HG03045 (cell line): ENCODE results near the gene MYO9B.

Source experiments
- ATAC-seq: cut with Tn5 transposase; IDR thresholded peaks from one replicate; pipeline ENCODE4 v1.9.1; 2021; ENCODE audit warnings: mild to moderate bottlenecking, moderate library complexity; ENCODE audit not compliant: unreplicated experiment

The MYO9B gene

DNA sequence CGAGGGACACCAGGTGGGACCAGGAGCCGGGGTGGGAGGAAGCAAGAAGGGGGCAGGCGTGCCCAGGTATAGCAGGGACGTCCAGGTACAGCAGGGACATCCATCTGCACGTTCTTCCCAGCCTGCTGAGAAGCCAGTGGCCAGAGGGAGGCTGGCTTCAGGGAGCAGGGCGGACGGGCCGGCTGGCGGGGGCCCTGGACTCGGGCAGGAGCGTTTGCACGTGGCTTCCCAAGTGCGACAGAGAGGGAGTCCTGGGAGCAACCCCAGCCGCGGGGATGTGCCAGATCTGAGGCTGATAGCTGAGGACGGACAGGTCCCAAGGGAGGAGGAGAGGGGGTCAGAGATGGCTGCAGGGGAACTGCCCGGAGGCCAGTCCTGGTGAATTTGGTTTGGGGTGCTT, 36.7 kb downstream of the MYO9B start:
- ATAC-seq = no peak

DNA sequence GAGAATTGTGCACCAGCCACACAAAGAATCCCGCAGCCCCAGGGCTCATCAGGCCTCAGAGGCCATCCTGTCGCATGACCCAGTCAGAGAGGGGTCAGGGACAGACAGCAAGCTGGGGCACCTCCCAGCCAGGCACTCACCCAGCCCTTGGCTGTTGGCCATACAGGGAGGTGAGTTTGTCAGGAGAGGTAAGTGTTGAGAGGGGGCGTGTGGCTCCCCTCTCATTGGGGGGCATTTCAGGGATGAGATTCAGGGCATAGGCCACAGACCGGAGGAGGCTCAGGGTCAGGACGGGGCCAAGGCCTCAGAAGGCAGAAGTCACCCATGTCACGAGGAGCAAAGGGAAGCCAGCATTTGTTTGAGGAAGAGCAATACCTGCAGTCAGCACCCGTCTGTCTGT, 37.1 kb downstream of the MYO9B start:
- ATAC-seq = no peak

DNA sequence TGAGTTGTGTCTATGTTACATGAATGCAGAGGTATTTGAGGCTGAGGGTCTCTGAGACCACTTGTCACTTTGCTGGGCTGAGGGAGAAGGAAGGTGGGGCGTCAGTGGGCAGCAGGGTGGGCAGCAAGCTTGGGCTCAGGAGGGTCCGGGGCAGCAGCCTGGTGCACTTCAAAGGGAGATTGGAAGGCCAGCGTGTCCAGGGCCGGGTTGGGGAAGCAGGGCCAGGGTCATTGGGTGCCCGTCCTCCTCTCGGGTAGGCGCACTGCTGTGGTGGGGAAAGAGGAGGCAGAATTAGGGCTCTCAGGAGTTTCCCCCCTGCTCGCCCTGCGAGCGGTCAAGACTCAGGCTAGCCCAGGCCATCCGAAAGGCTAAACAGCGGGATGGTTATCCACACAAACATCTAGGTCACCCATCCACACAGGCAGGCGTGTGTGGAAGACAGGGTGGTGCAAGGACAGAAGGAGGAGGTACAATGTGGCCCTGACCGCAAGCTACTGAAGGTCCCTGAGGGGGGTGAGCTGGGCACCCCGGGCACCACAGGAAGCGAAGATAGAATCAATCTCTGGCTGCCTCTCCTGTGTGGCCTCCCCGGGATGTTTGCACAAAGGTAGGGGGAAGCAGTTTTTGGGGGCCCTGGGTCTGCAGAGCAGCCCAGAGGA, 37.7 kb downstream of the MYO9B start:
- no peak for ATAC-seq

DNA sequence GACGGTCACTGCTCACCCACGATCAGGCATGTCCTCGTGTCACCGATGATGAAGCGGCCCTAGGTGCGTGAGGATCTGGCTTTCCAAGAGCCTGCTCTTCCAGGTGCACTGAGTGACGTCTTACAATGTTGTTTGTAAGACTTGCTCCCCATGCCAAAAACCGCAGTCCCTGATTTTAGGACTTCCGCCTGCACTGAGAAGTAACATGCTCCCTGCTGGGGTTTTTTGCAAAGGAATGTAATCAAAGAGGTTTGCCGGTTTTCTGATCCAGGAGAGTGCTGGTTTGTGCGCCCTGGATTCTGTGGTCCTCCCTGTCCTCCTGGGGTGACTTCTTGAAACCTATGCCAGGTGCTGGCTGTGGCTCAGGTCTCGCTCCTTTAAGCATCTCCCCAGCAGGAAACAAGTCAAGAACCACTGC, 38.8 kb downstream of the MYO9B start:
- ATAC-seq = no peak

DNA sequence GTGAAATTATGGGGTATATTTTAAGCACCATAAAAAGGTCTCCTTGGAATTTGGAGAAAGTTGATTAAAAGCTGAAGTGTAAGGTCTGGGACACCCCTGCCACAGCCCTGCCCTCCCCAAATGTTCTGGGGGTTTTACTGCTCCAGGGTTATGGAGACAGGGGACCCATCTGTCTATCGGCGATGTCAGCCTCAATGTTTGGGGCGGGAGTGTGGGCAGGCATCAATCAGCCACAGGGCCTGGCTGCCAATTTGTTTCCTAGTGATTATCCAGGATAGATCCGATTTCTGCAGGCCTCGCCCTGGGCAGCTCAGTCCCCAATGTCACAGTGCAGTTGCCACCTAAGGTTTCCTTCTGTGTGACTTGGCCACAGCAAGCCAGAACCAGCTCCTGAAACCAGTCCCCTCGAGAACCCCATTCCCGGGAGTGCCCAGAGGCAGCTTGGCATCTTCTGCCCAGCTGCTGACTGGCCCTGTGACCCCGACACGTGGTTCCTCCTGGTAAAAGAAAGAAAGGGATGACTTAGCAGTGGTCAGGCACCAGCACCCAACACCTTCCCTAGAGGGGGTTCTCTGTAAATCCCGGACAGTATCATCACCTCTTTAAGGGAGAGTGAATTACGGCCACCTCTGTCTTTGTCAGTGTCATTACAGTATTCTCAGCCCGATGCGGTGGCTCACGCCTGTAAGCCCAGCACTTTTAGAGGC, 41.6 kb downstream of the MYO9B start:
- no peak for ATAC-seq

DNA sequence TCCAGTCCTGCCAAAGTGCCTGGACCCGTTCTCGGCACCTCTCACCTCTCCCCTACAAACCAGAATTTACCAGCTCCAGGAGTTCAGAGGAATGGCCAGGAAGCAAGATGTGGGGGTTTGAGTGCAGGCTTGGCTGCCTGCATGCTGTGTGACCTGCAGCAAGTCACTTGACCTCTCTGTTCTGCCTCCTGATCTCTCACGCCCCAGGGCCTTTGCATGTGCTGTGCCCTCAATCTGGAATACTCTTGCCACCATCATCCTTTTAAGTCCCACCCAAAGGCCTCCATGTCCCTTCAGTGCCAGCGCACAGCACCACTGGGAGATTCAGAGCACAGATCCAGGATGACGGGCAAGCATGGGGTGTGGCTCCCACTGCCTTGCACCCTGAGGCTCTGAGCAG, 43.4 kb downstream of the MYO9B start:
- ATAC-seq = no peak

DNA sequence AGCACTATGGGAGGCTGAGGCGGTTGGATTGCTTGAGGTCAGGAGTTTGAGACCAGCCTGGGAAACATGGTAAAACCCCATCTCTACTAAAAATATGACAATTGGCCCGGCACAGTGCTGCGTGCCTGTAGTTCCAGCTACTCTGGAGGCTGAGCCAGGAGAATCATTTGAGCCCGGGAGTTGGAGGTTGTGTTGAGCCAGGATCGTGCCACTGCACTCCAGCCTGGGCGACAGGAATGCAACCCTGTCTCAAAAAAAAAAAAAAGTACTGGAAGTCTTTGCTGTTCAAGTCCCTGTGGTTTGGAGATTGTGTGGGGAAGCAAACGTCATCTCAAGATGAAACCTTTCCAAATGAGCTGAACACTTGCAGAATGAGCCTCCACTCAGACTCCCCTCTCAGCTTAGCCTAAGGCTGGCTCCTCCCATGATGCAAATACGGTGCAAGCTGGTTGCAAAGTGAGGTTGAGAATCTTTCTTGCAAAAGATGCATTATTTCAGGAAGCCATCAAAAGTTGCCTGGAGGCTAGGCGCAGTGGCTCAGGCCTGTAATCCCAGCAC, 46.2 kb downstream of the MYO9B start:
- no peak for ATAC-seq

DNA sequence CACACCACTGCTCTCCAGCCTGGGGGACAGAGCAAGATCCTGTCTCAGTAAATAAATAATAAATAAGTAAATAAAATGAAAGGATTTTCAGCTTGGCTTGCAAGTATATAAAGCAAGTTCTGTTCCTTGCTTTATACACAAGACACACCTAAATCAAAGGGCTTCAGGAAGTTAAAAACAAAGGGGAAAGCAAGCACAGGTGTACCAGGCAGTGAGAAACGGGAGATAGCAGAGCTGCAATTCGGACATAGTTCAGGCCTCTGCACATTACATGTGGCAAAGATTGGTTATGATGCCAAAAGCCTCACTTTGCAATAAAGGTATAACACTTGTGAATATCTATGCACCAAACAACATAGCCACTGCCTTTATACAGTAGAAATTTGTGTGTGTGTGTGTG, 47.5 kb downstream of the MYO9B start:
- ATAC-seq = no peak

DNA sequence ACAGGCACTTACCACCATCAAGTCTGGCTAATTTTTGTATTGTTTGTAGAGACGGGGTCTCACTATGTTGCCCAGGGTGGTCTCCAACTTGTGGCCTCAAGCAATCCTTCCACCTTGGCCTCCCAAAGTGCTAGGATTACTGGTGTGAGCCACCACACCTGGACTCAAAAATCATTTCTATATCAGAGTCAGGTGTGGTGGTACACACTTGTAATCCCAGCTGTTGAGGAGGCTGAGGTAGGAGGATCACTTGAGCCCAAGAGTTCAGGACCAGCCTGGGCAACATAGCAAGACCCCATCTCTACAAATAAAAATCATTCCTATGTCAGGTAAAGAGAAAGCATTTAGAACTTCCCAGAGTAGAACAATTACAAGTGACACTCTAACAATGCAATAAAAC, 48.4 kb downstream of the MYO9B start:
- ATAC-seq = no peak

DNA sequence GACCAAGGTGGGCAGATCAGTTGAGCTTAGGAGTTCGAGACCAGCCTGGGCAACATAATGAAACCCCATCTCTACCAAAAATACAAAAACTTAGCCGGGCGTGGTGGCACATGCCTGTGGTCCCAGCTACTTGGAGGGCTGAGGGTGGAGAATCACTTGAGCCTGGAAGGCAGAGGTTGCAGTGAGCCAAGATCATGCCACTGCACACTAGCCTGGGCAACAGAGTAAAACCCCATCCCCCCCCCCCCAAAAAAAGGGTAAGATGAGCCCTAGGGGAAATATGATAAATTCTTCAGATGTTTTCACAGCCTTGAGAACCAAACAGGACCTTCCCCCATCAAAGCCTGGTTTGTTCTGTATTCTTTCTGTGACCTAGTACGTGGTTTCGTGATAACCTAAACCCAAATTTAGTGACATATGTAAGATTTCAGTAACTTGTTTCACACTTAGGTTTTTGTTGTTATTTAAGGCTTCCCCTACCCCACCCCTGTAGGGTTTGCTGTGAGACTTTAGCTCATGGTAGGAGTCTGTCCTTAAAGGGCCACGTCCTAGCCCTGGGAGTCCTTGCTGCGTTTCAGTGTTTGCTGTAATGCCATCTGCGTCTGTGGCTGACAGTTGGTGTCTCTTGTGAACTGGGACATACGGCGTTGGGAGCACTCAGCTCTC, 49.6 kb downstream of the MYO9B start:
- ATAC-seq = peak; percentile 54

DNA sequence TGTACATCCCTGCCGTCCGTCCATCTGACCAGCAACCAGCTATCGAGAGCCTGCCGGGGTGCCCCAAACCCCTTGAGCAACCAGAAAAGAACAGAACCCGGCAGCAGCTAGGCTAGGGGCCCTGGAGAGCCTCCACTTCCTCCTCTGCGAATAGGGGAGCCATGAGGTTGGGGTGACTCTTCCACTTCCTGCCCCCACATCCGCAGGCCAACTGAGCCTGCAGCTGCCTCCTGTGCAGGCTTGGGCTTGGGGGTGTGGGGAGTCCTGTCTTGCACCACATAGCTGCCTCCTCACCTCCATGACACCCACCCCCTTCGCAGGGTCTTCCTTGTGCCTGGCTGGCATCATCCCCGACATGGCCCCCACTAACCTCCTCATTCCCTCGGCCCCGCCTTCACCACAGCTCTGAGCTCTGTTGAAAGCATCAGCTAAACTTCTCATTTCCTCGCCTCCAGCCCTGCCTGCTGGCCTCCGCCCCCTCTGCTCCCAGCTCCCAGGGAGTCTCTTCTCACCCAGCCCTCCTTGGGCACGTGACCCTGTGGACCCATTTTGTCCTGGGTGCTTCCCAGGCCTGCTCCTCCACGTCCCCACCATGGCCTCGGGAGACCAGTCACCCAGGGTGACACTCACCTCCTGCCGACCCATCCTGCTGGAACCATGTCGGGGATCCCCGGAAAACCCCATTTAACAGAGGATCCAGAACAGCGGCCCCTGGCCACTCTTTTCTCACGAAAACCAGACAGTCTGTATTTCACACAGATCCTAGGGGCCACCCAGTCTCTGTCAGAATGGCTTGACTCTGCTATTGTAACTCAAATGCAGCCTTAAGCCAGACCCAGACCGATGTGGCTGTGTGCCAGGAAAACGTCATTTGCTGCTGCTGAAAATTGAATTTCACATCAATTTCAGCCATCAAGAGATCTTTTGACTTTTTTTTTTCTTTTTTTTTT, 50.4 kb downstream of the MYO9B start:
- ATAC-seq = peak; percentile 43

DNA sequence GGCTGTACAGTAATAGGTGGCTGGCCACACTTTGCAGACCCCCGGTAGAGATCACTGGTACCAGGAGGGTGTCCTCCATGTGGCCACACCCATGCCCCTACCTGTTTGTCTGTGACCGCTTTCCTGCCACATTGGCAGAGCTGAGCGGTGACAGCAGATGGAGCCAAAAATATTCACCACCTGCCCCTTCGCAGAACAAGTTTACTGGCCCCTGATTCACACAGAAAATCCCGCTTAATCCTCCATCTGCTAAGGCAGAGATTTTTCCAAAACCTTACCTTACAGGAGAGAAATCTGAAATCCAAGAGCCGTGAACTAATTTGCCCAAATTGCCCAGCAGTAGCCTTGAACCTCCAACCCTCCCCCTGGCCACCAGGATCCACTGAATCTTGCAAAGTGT, 52.1 kb downstream of the MYO9B start:
- no peak for ATAC-seq

DNA sequence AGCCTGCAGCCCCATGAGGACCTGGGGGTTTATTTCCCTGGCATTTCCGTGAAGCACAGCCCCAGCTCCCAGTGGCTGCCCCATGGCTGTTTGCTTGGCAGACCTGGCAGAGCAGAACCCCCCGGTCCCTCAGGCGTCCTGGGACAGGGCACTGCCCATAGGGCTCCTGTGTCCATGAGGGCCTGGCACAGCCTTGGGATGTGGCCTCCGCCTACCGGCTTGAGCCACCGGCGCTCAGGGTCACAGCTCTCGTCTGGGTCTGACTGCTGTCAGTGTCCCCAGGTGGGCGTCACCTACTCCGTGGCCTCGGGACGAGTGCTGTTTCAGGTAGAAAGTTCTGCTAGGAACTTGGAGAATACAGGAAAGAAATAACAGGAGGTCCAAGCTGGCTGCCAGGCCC, 52.8 kb downstream of the MYO9B start:
- ATAC-seq = no peak

DNA sequence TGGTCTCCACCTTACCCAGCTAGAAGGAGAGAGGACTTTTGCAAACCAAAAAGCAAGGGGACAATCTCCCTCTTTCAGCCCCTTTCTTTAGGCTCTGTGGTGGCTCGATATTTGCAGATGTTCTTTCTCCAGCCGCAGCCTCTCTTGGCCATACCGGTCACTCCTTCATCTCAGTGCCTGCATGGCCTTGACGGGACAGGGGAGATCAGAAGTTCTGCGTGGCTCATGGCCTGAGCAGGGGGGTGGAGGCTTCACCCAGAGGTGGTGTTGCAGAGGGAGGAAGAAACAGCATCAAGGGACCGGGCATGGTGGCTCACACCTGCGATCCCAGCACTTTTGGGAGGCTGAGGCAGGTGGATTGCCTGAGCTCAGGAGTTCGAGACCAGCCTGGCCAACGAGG, 53.2 kb downstream of the MYO9B start:
- ATAC-seq = no peak

DNA sequence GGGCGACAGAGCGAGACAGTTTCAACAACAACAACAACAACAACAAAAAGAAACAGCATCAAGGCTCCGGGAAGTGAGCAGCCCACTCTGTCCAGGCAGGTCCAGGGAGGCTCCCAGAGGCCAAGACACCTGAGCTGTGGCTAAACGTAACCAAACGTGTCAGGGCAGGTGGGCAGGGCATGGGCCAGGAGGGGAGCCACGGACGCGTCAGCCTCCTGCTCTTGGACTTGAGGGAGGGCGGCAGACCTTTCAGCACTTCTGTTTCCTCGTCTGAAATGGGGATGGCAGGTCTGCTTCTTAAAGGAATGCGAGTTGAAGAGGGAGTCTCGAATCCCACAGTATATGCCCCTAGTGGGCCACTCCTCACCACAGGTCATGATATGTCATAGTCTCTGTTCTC, 53.8 kb downstream of the MYO9B start:
- ATAC-seq = no peak

DNA sequence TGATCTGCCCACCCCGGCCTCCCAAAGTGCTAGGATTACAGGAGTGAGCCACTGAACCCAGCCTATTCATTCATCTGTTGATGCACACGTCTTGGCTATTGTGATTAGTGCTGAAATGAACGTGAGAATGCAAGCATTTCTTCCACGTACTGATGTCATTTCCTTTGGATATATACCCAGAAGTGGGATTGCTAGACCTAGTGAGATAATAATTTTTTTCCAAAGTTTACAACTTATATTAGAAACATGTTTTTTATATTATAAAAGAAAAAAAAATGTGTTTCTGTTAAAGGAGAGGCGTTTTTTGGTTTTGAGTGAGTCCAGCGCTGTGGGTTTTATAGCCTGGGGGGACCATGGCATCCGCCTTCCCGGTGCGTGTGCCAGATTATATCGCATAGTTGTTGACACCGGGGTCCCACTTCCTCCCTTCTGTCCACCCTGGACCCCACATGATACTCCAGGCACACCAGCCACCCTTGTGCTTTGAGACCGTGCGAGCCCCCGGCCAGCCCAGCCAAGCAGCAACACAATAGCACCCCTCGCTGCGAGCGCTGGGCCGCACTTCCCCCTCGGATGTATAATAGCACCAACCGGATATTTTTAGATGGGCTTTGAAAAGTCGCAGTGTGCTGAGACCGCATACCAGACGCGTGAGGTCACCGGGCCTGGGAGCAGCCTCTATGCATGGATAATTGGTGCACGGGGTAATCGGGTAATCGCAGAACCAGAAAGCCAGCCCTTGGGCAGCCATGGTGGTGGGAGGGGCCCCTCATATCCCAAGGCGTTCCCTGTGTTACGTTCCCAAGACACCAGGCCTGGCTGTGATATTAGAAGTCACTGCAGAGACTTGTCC, 59.6 kb downstream of the MYO9B start:
- peak; percentile 51 for ATAC-seq

DNA sequence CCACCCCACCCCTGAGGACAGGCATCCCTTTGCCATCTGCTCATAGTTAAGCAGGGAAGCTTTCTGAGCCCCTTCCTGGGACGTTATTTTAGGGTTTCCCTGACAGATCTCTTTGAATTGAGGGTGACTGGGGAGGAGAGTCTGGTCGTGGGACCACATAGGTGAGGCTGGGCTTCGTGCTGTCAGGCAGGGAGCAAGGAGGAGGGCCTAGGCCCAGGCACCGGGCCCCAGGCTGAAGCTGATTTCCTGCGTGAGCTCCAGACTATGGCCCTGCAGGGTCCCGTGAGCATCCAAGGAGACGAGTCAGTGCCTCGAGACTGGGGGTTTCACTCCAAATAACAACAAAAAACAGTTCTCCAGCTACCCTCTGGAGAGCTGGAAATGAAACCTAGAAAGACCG, 60.4 kb downstream of the MYO9B start:
- ATAC-seq = no peak

DNA sequence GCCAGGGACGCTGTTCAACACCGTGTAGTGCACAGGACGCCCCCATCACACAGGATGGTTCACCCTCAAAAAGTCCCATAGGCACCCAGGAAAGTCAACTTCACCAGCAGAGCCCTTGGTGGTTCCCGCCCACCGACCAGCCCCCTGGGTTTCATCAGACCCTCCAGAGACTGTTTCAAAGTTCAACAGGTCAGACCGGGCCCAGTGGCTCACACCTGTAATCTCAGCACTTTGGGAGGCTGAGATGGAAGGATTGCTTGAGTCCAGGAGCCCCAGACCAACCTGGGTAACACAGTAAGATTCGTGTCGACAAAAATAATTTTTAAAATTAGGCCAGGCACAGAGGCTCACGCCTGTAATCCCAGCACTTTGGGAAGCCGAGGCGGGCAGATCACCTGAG, 61.0 kb downstream of the MYO9B start:
- no peak for ATAC-seq

DNA sequence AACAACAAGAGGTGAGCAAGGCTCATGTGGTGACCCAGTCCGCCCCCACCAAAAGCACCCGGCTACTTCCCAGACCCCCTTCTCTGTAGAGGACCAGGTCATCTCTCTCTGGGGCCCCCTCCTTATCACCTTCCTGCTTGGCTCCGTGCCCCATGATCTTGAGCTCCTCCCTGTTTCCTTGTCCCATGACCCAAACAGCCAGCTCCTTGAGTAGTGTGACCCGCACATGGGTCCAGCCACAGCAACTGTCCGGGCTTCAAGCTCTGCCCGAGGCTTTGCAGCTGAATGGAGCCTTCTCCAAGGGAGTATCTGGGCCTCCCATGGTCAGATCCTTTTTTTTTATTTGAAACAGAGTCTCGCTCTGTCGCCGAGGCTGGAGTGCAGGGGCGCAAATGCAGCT, 61.8 kb downstream of the MYO9B start:
- ATAC-seq = no peak
